ENCODE data around the gene DLG2.

The DLG2 gene

GRCh38 chr11:83918476-83918875, 1708.7 kb downstream of the DLG2 start:
- no peak overlapping the region for H3K4me3 ChIP-seq (ENCODE audit: low read depth, low read length)
- TF ChIP-seq CTCF (IDR thresholded peaks at IDR 0.05; ENCODE audit: low read depth, low read length) = no peak

- no peak for TF ChIP-seq CTCF (IDR thresholded peaks at IDR 0.05; ENCODE audit: low read depth, low read length)
- H3K4me3 ChIP-seq (ENCODE audit: low read depth, low read length) = no peak overlapping the region
Measured at GRCh38 chr11:83914995-83915394, 1712.1 kb downstream of the DLG2 start.

- H3K4me3 ChIP-seq (ENCODE audit: low read depth, low read length) = no peak overlapping the region
- TF ChIP-seq CTCF (IDR thresholded peaks at IDR 0.05; ENCODE audit: low read depth, low read length) = no peak
Measured at GRCh38 chr11:83909579-83910534, 1717.3 kb downstream of the DLG2 start.

- no peak overlapping the region for H3K4me3 ChIP-seq (ENCODE audit: low read depth, low read length)
- no peak for TF ChIP-seq CTCF (IDR thresholded peaks at IDR 0.05; ENCODE audit: low read depth, low read length)
Measured at GRCh38 chr11:83908298-83908856, 1718.8 kb downstream of the DLG2 start.

- H3K4me3 ChIP-seq (ENCODE audit: low read depth, low read length) = no peak overlapping the region
- TF ChIP-seq CTCF (IDR thresholded peaks at IDR 0.05; ENCODE audit: low read depth, low read length) = no peak
Measured at GRCh38 chr11:83895516-83895915, 1731.6 kb downstream of the DLG2 start.

- no peak for TF ChIP-seq CTCF (IDR thresholded peaks at IDR 0.05; ENCODE audit: low read depth, low read length)
- H3K4me3 ChIP-seq (ENCODE audit: low read depth, low read length) = no peak overlapping the region
Measured at GRCh38 chr11:83881428-83881827, 1745.7 kb downstream of the DLG2 start.

- no peak overlapping the region for H3K4me3 ChIP-seq (ENCODE audit: low read depth, low read length)
- TF ChIP-seq CTCF (IDR thresholded peaks at IDR 0.05; ENCODE audit: low read depth, low read length) = no peak
Measured at GRCh38 chr11:83871054-83871453, 1756.1 kb downstream of the DLG2 start.

Measured in WI38 (cell line).